ENCODE results near the gene ARHGAP9. TPM values are rescaled to one million over a fixed set of nuclear protein-coding genes. Genes with fewer than 3 reads are reported as not detected.
A peak's percentile ranks its signal among the peaks of the same experiment; 100 is the strongest.

Gene ARHGAP9
- total and polyA plus RNA-seq, 2 of the 8 experiments (the other 6 are each of a cell fraction or from before 2014, with no cell fraction given), result 3.2 to 6.0 TPM

- no peak overlapping the region for H3K27ac ChIP-seq (ENCODE audit: low read depth, low read length)
- no peak for FAIRE-seq
Measured at GRCh38 chr12:57458665-57459054, 21.0 kb downstream of the ARHGAP9 start.

More at GRCh38 chr12:57458665-57459054, 21.0 kb downstream of the ARHGAP9 start:
- no peak for DNase-seq (ENCODE audit: low read depth in 1 of 2, low spot score in 2 of 2)
- peak overlapping the region; percentile 36; the same call in 1 of the 2 replicates for H2BK5ac ChIP-seq (ENCODE audit: low read depth, low read length)
- H3K4ac ChIP-seq (replicated peaks; ENCODE audit: insufficient read length, low read depth, low read length), result peak overlapping the region; percentile 61
- H3K14ac ChIP-seq (ENCODE audit: insufficient read length), result no peak overlapping the region
- no peaks in the 10 kb centered on the region for H3K79me1 ChIP-seq (ENCODE audit: low read depth, low read length)
- no peak overlapping the region for H2AK5ac ChIP-seq (ENCODE audit: low read depth, low read length)
- H4K5ac ChIP-seq (ENCODE audit: insufficient read length, low read depth, low read length), result peak overlapping the region; percentile 17
- H3K79me2 ChIP-seq (ENCODE audit: control insufficient read depth in 1 of 2, insufficient read depth in 2 of 2, low read length in 2 of 2), result peaks cover 0 to 16% of the 10 kb centered on the region in 2 experiments; a peak in 1 of 4 replicates
- H4K91ac ChIP-seq (replicated peaks; ENCODE audit: insufficient read length, low read length), result peak overlapping the region; percentile 18
- peak overlapping the region; percentile 33; the same call in 1 of the 2 replicates for H3K18ac ChIP-seq (ENCODE audit: extremely low read depth, low read length)
- no peak overlapping the region for H2AFZ ChIP-seq (ENCODE audit: low read length)
- ChIA-PET POLR2A (ENCODE audit: partially characterized antibody) (interaction anchor here (0.7 to 6.4 kb wide), 26 partner anchors 9 to 365 kb away, joined by 3 to 51 read pairs (median 4); partner anchors contain the start of genes INHBC and SHMT2), CTCF (ENCODE audit: partially characterized antibody) (interaction anchor here (0.6 to 18.5 kb wide), 38 partner anchors 8 to 369 kb away, joined by 3 to 478 read pairs (median 4); partner anchors contain the start of genes ARHGAP9, DDIT3, INHBC and MARS1)
- H2BK12ac ChIP-seq (ENCODE audit: low read depth, low read length), result peak overlapping the region; percentile 43; the same call in 1 of the 2 replicates
- no peaks in the 10 kb centered on the region for H3K9me3 ChIP-seq (ENCODE audit: insufficient read depth in 2 of 2, low read depth in 1 of 2, low read length in 1 of 2)
- no peak overlapping the region; the same call in 1 of the 2 replicates for H2BK15ac ChIP-seq (ENCODE audit: low read length)
- no peak overlapping the region for H4K8ac ChIP-seq (ENCODE audit: extremely low read depth, insufficient read depth, low read length)
- WGBS, 2 experiments (ENCODE audit: extremely low coverage in 1 of 2, insufficient coverage in 1 of 2, insufficient read length in 1 of 2, insufficient replicate concordance in 2 of 2, low coverage in 1 of 2, low lambda C conversion rate in 2 of 2, missing lambda C conversion rate in 1 of 2), result 34% methylated on average over 3 of the region's 3 CpGs; no CpG with 5 or more reads in 1 of the 2 experiments
- H3K36me3 ChIP-seq (ENCODE audit: control insufficient read depth in 2 of 4, insufficient read depth in 4 of 4, low read length in 3 of 4), result peaks cover 0 to 4% (median 0%) of the 10 kb centered on the region in 4 experiments; a peak in 2 of 8 replicates
- peaks cover 14% of the 10 kb centered on the region for H3K23me2 ChIP-seq (ENCODE audit: low read depth, low read length)
- no peak overlapping the region for H3K23ac ChIP-seq (ENCODE audit: insufficient read length)
- no peak overlapping the region for H3K56ac ChIP-seq (replicated peaks; ENCODE audit: insufficient read length, low read depth, low read length)
- no peak overlapping the region for H2BK20ac ChIP-seq (ENCODE audit: low read length)
- H3K27me3 ChIP-seq (replicated peaks in 1 of 4; ENCODE audit: control insufficient read depth in 3 of 4, extremely low read depth in 1 of 4, insufficient read depth in 3 of 4, low read length in 3 of 4), result no peaks in the 10 kb centered on the region
- H3K4me3 ChIP-seq (ENCODE audit: extremely low read depth in 1 of 4, insufficient read depth in 2 of 4, low read depth in 3 of 4, low read length in 4 of 4), result peak overlapping the region in 3 of 4 experiments; percentile 8 to 91 (median 26); a peak in 5 of 8 replicates
- peaks cover 0 to 32% (median 20%) of the 10 kb centered on the region in 4 experiments; a peak in 6 of 7 replicates for H3K4me1 ChIP-seq (replicated peaks in 1 of 4; ENCODE audit: control insufficient read depth in 3 of 4, insufficient read depth in 4 of 4, low read length in 3 of 4)
- no peak overlapping the region; a peak in 1 of 7 replicates for H3K9ac ChIP-seq (replicated peaks in 1 of 4; ENCODE audit: extremely low read depth in 1 of 4, low read depth in 3 of 4, low read length in 3 of 4)
- no peaks in the 10 kb centered on the region for H4K20me1 ChIP-seq (replicated peaks in 1 of 2; ENCODE audit: control insufficient read depth in 1 of 2, insufficient read depth in 2 of 2, low read length in 2 of 2)
- peak overlapping the region; percentile 85 to 95 for H3K4me2 ChIP-seq (ENCODE audit: insufficient read depth in 1 of 2, low read depth in 2 of 2, low read length in 2 of 2)
- no peak overlapping the region for H2BK120ac ChIP-seq (replicated peaks; ENCODE audit: low read depth, low read length)
- no peak for TF ChIP-seq HDAC2 (IDR thresholded peaks at IDR 0.05; ENCODE audit: borderline replicate concordance in 1 of 2, low read depth in 2 of 2, low read length in 2 of 2)
- TF ChIP-seq SP2 (IDR thresholded peaks at IDR 0.05; ENCODE audit: low read length), result no peak
- TF ChIP-seq TAF1 (IDR thresholded peaks at IDR 0.05; ENCODE audit: low read depth, low read length), result no peak
- TF ChIP-seq NANOG (IDR thresholded peaks at IDR 0.05; ENCODE audit: insufficient read depth, low read depth, low read length, poor library complexity, severe bottlenecking), result no peak
- TF ChIP-seq POLR2AphosphoS5 (IDR thresholded peaks at IDR 0.05; ENCODE audit: low read depth, low read length), result no peak
- TF ChIP-seq ATF3 (IDR thresholded peaks at IDR 0.05; ENCODE audit: insufficient read depth, low read depth, low read length), result no peak
- no peak for TF ChIP-seq BRCA1 (IDR thresholded peaks at IDR 0.05; ENCODE audit: low read depth, low read length)
- no peak for TF ChIP-seq SUZ12 (IDR thresholded peaks at IDR 0.05; ENCODE audit: low read length)

Data from H1 (cell line).